ENCODE measurements around the gene LYPD6B.
A peak's percentile ranks its signal among the peaks of the same experiment; 100 is the strongest.

Gene LYPD6B

DNA sequence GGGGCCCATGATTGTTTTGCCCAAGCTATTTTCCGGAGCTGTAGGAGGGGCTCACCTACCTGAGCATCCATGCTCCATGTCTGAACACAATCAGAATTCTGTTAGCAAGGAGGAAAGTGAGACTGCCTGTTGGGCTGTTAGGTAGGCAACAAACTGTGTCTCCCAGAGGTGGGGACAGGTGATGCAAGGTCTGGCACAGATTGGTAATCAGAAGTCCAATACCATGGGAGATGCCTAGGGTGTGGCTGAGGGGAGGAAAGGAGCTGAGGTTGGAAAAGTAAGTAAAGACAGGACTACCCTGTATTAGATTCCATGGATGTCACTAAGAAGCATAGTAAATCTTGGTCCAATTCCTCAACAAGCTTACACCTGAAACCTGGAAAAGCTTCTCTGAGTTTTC is 3.0 kb downstream of the LYPD6B start:
- no peak for DNase-seq (ENCODE audit: low read depth in 2 of 2)

DNA sequence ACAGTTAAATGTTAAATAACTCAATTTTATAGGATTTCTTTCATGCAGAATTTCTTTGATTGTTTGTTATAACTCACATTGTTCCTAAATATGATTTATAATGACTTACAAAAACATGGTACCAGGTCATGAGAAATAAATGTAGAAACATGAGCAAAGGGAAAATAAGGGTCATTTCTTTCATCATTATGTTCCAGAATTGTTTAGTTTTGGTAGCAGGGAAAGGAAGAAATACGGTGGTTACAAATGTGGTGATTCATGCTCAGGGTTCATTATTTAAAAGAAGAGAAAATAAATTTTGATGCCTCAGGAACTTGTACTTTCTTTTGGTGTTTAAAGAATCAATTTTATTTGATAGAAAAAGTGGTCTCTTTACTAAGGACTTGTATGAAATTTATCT is 4.4 kb downstream of the LYPD6B start:
- no peak for DNase-seq (ENCODE audit: low read depth in 2 of 2)

DNA sequence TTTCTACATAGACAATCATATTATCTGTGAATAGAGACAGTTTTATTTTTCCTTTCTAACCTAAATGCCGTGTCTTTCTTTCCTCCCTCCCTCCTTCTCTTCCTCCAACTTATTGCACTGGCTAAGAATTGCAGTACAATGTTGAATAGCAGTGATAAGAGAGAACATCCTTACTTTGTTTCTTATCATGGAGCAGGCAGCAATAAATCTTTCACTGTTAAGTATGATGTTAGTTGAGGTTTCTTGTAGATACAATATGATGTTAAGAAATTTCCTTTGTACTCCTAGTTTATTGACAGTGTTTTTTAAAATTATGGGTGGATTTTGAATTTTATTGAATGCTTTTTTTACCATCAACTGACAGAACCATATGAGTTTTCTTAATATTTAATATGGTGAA is 6.0 kb downstream of the LYPD6B start:
- DNase-seq (ENCODE audit: low read depth in 2 of 2): no peak

DNA sequence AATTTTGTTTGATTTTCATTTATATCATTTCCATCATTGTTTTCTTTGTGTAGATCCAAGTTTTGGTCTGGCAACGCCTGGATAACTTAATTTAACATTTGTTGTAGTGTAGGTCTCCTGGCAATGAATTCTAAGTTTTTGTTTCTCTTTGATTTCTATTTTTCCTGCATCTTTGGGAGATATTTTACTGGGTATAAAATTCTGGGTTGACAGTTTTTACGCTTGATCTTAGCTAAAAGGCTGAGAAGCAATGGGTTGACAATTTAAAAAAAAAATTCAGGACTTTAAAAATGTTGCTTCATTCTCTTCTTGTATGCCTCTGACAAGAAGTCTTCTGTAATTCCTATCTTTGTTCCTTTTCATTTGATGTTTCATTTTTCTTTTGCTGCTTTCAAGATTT is 8.6 kb downstream of the LYPD6B start:
- no peak for DNase-seq (ENCODE audit: low read depth in 2 of 2)

DNA sequence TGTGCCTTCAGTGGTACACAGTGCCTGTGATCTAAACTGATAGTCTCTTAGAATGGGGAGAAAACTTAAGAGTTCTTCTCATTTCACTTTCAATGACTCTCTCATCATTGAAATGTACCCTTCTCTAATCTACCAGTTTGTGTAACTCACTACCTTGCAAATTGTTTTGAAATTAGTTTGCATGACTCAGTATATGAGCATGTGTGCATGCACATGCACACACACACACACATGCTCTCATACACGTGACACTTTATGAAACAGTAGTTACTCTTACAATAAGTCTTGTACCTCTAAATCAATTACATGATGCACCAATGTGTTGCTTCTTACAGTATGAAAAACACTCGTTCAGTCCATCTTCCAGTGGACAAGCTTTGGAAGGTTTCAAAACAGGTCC is 10.6 kb downstream of the LYPD6B start:
- peak; percentile 26 to 33 for DNase-seq (ENCODE audit: low read depth in 2 of 2)

DNA sequence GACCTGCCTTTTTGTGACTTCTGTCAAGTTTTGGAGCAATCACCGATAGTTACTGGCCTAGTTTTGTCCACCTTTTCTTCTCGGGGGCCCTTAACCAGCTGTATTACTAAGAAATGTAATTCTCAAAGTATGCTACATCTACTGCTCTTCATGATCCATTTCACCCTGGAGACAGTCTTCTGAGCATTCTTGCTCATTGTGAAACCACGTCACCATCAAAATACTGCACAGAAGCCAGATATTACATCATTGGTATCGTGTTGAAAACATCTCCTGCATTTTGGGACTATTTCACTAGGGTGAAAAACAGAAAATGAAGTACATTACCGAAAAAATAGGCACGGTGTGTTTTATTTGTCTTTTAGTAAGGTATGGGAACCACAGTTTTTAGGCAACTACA is 11.7 kb downstream of the LYPD6B start:
- DNase-seq (ENCODE audit: low read depth in 2 of 2): peak; percentile 62 to 70

DNA sequence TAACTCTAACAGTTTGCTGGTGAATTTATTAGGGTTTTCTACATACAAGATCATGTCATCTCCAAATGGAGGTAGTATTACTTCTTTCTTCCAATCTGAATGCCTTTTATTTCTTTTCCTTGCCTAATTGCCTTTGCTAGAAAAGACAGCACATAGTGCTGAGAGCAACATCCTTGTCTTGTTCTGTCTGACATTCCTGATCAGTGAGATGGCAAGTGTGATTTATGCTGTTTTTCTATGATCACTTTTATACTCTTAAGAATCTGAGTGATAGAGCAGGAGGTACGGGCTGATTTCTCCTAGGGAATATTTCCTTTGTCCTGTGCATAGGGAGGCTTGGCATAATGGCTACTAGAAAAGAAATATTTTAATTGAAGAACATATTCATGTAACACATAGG is 17.3 kb downstream of the LYPD6B start:
- no peak for DNase-seq (ENCODE audit: low read depth in 2 of 2)

DNA sequence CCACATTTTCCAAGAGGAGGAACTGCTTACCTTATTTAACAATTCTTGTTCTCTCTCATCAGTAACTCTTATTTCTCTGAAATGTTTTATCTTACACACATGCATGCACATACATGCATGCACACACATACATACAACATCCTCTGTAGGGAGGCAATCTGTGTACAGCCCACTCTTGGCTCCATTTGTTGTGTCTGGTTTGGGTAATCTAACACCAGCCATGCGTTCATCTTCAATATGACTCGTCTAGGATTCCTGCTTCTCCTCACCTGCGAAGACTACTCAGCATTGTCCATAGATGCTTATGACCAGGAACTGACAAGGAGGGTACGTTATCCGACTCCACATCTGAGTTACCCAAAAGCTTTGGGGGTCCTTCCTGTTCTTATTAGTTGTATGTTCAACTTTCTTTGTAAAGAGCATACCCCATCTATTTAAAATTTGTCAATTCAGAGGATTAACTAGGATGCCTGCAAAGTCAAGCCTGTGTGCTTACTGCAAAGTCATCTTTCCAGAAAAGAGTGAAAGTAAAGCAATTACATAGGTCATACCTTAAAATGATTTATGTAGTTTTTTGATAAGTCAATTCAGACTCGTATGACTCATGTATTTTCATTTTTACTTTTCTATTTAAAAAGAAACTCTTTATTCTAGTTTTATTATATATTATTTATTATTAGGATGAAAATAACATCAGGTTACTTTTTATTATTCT is 18.2 kb downstream of the LYPD6B start:
- DNase-seq (ENCODE audit: low read depth in 2 of 2): no peak

DNA sequence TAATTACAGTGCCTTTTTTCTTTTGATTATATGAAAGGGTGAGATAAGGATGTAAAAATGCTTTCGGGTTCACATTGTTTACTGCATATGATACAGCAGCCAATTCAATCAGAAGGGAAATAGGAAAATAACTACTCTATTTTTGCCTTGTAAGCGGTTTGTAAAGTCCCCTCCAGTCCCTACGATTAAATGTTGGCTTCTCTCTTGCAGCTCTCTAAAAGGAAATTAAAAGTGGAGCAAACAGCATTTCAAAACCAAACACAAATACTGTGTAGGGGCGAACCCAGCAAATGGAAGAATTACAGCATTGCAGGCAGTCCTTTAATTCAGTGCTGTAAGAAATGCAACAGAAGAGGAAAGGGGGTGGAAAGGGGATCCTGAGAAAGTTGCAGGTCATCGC is 18.9 kb downstream of the LYPD6B start:
- DNase-seq (ENCODE audit: low read depth in 2 of 2): no peak

DNA sequence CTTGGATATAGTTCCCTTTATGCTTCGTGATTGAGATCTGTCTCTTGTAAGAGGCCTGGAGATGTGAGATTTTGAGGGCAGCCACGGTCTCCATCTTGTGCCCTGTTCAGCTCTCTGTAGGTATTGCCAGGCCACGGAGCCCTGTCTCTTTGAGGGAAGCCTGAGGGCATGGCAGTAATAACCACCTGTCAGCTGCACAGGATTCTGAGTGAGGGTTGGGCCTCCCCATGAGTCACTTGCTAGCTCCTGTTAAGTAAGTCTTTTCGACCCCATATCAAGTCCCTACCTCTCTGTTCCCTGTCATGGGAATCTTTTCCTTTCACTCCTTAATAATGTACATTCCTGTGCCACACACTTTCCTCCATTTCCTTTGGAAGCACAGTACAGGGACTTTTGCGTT is 20.4 kb downstream of the LYPD6B start:
- DNase-seq (ENCODE audit: low read depth in 2 of 2): no peak

DNA sequence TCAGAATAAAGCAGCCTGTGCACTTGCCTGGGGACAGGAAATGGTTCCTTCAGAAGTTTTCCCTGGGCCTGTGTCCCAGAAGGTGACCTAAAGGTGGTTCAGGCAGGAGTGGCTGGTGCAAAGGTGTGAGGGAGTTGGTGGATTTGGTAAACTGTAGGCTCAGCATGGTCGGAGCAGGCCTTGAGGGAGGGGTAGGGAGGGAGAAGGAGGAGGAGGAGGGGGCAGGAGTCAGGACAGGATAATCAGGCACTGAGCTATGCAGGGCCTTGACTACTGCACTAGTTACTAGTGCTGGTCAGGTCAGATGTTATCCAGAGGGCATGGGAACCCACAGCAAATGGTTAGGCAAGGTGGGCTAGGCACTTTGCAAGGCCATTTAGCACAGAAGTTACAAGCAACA is 21.3 kb downstream of the LYPD6B start:
- DNase-seq (ENCODE audit: low read depth in 2 of 2): no peak

DNA sequence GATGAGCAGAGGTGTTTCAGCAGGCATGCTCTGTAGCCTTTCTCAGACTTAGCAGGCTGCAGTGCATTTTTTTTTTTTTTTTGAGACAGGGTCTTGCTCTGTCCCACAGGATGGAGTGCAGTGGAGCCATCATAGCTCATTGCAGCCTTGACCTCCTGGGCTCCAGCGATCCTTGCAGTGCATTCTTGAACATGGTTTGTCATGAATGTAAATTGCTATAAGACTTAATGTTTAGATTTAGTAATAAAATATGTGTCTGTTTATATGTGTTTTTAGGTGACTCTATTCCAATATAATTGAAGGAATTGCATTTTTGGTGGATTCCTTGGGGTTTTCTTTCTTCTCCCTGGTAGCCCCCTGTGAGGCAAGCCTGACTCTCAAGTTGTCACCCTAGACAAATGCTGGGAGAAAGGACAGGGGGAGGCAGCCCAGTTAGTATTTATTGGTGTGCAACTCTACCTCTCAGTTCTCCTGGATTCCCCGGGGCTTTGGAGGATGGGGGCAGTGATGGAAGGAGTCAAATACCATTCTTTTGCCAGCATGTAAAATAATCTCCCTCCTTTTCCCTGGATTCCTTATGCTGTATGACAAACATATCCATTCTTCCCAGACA is 22.7 kb downstream of the LYPD6B start:
- no peak for DNase-seq (ENCODE audit: low read depth in 2 of 2)

DNA sequence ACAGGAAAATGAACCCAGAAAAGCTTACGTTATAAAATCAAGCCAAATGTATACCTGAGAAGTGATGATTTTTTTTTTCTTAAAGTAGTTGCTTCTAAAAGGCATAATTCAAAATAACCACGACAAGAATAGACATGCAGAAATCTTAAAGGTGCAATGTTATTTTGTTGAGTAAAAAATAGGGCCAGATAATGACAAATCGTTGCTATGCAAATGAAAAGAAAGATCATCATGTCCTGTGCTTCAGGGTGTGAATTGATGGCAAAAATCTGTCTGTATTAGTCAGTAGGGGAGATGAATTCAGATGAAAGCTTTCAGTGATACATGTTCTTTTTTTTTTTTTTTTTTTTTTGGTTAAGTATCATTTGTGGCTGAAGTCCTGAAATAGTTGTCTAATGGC is 24.0 kb downstream of the LYPD6B start:
- DNase-seq (ENCODE audit: low read depth in 2 of 2): no peak

DNA sequence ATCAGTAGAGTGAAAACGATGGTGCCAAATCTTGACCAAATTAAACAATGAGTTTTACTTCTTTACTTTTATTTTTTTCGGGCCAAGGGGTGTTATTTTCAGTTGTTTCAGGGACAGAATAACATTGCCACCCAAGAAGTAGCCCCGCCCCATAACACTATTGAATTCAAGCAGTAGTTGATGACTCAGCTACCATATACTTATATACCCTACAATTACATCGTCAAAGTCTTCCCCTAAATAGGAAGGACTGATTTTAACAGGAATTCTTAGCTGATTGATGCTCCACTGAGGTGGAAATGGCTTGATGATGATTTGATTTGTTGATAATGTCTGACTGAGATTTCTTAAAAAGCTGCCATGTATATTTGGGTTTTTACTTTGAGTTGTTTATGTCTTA is 24.7 kb downstream of the LYPD6B start:
- DNase-seq (ENCODE audit: low read depth in 2 of 2): no peak

DNA sequence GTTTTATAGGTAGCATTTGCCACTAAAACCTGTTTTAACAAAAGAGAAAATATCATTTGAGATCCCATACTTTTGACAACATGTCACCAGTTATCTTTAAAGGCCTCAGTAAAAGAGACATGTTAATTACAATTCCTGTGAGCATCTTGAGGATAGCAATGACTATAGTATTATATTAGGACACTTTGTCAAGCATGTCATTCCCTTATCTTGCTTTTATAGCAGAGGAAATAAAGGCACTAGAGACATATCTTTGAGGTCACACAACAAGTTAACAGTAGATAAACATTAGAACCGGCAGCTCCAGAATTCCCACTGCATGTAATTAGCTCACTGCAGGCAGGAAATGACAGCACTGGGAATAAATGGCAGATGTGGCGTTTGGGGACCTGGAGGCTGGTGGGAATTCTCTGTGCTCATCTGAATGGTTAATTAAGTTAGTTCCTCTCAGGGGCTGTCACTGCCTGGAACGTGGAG is 25.9 kb downstream of the LYPD6B start:
- no peak for DNase-seq (ENCODE audit: low read depth in 2 of 2)

DNA sequence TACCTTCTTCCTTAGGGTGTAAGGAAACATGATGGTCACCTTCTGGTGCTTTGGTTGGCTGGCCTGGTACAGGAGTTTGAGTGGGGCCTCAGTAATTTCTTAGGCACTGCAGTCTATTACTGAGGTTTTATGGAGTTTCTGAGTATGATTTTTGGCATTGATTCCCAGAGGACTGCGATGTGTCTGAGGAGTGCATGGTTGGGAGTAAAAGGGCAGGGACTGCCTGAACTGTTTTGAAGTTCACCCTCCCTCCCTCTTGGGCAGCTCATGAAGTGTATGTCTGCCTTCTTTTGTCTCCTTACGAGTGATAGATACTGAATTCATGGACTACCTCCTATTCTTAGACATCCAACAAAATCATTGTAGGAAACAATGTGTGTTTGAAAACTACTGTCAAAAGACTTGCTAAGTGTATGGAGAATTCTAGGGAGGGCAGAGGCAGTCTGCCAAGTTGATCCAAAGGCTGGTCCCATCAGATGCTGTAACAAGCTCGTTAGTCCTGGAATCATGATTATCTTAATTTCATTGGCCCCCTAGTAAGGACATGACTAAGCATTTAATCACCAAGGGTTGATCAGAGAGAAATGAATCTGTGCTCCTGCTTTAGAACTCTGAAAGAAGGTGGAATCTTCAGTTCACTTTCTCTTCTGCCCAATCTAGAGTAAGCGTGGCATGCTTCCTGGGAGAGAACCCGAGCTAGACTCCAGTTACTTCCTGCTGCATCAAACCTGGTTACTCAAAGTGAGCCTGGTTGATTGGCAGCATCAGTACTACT is 26.5 kb downstream of the LYPD6B start:
- peak in 1 of 2 experiments; percentile 29 for DNase-seq (ENCODE audit: low read depth in 2 of 2)

DNA sequence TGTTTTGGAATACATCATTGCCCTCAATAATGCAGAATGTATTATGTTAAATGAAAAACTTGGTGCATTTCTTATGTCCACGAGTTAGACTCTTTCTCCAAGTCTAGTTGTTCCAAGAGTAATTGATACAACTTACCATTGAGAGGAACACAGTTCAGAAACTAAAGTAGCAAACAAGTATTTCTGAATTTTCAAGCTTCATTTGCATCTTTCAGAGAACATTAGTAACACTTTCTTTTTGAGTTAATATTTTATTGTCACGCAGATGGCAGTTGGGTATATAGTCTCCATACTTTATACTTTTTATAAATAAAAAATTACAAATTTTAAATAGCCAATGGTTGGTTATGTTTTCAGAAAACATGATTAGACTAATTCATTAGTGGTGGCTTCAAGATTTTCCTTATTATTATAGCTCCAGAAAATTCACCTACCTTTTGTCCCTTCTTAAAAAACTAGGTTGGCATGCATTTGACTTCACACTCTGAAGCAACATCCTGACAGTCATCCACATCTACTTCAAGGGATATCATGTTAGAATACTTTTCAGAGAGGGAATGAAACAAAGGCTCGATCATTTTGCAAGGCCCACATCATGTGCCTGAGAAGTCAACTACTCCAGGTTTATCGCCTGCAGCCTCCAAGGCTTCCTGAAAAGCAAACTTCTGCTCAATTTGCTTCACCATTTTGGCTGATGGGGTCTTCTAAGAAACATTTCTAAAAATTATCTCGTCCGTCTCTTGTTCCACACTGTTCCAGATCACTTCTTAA is 29.9 kb downstream of the LYPD6B start:
- no peak for DNase-seq (ENCODE audit: low read depth in 2 of 2)

DNA sequence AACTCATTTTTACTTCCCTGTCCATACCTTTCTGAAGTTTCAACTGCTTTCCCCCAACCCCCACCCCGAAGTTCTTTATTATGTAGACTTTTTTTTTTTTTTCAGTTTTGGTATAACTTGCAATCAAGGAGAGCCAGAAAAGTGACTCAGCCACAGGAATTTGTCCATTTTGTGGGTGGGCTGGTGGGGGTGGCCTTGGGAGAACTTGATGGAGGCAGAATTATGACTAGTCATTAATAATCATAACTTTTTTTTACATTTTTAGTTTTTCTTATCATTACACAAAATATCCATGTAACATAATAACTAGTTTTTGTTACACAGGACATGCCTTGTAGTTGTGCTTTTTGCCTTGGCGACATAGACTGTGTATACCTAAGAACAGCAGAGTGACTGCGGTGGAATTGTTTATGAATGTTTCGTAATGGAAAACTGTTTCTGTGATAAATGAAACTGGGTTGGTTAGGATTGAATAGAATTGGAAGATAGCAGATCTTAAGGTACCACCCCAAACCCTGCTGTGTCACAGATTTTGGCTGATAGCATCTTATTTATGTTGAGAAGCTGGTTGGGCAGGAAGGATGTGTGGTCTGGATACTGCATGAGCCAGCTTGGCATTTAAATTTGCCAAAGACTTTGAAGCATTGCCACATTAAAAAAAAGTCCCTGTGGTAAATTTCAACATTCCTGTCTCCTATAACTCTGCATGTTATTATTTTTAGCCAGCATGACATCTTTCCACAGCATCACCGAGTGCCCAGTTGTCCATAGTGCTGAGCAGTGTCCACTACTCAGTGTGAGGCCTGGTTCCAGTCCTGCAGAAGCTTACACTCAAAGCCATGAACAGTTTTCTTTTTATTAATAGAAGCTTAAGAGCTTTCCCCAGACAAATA is 30.7 kb downstream of the LYPD6B start:
- DNase-seq (ENCODE audit: low read depth in 2 of 2): peak; percentile 41 to 44

DNA sequence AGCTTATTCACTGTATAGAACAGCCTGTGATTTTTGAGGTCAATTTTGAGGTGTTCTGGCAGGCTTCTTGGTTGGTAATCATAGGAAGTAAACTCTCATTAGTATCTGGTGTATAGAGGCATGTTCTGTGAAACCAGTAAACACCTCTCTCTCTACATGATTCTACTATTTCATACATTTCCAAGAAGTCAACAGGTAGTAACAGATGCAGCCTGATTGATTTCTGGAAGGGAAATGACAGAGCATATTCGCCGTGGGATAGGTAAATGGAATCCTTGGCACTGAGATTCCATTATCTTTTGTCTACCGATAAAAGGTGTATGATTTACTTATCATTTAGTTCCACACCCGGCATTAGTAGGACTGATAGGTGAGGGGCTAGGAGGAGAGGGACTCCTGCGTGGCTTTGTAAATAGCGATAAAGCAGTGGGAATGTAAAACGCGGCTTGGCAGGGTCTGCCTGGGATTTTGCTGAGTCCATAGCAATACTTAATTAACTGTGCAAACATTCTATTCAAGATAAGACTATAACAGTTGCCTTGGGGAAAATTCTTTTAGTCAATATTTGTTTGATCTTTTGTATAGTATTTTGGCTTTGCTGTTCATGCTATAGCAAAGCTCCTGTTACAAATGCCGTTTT is 32.3 kb downstream of the LYPD6B start:
- no peak for DNase-seq (ENCODE audit: low read depth in 2 of 2)

DNA sequence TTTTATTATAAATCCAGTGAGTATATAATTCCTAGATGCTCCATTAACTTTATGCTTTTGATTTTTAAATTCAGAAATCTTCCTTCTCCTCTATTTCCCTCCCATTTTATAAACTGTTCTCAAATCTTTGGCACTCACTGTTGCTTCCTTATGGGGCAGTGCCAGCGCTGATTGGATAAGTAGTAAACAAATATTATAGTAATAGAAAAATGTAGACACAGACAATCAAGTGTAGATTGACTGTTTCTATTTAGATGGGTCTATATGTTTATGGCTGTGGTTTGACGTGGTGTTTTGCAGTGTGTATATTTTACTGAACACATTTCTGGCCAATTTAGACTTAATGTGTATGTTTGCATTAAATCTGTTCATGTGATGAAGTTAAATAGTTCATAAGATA is 36.6 kb downstream of the LYPD6B start:
- DNase-seq (ENCODE audit: low read depth in 2 of 2): no peak

DNA sequence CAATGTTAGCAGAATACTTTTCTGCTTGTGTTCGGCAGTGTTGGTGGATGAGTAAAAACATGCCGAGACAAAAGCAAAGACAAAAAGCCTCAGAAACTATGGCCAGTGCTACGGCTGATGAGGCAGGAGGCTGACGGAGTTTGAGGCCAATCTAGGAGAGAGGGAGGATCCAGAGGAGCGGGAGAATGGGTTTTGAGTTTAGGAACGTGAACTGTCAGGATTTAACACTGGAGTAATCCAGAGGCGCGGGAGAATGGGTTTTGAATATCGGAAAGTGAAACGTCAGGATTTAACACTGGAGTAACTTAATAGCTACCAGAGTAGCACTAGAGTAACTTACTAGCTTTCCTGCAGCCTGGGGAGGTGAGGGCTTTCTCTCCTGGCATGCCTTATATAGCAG is 37.4 kb downstream of the LYPD6B start:
- no peak for DNase-seq (ENCODE audit: low read depth in 2 of 2)
